Suprapubic skin (tissue), 4 donors: Measurements from ENCODE around the gene GSTO1. TPM values are rescaled to one million over a fixed set of nuclear protein-coding genes. Genes with fewer than 3 reads are reported as not detected.

Experiments
- DNase-seq, 2 donors: peaks; one replicate each; pipeline ENCODE4 v3.0.0-alpha.2; 2019; ENCODE audit warnings: low spot score in 2 of 2
- H3K27ac ChIP-seq: fragments of 200-600 bp; sonication (generic); one replicate; pipeline ENCODE4 v1.5.1; 2019
- H3K27me3 ChIP-seq: fragments of 200-600 bp; sonication (generic); one replicate; pipeline ENCODE4 v1.5.1; 2019
- H3K36me3 ChIP-seq: fragments of 200-600 bp; sonication (generic); one replicate; pipeline ENCODE4 v1.5.1; 2019
- H3K4me1 ChIP-seq: fragments of 200-600 bp; sonication (generic); one replicate; pipeline ENCODE4 v1.5.1; 2019
- H3K4me3 ChIP-seq: fragments of 200-600 bp; sonication (generic); one replicate; pipeline ENCODE4 v1.5.1; 2019; ENCODE audit warnings: mild to moderate bottlenecking
- H3K9me3 ChIP-seq: fragments of 200-600 bp; sonication (generic); one replicate; pipeline ENCODE4 v1.5.1; 2019
- CTCF ChIP-seq, 2 donors: fragments of 200-600 bp in 1 of 2; fragments of 450-650 bp in 1 of 2; sonication (generic) in 1 of 2; IDR thresholded peaks; one replicate each; pipeline ENCODE4 v1.5.1; 2016 to 2019; ENCODE audit warnings: antibody characterized with exemption in 2 of 2, mild to moderate bottlenecking in 1 of 2, moderate library complexity in 1 of 2
- EP300 ChIP-seq: sonication (generic); formaldehyde crosslinking; IDR thresholded peaks from one replicate; pipeline ENCODE4 v1.6.1; 2017; ENCODE audit warnings: antibody characterized with exemption
- POLR2A ChIP-seq, 2 donors: fragments of 450-650 bp; IDR thresholded peaks; one replicate each; pipeline ENCODE4 v1.6.1; 2017; ENCODE audit warnings: antibody characterized with exemption in 2 of 2, mild to moderate bottlenecking in 2 of 2, moderate library complexity in 2 of 2
- POLR2AphosphoS5 ChIP-seq, 3 donors: sonication (generic); formaldehyde crosslinking; IDR thresholded peaks; one replicate each; pipeline ENCODE4 v1.6.1; 2017; ENCODE audit warnings: antibody characterized with exemption in 3 of 3
- WGBS: methylation state at CpG from one replicate; pipeline ENCODE4 v1.1.5; 2018; 5-methylcytosine and 5-hydroxymethylcytosine counted together
- total RNA-seq, 4 donors: library from RNA; depleted of rRNA; stranded (reverse); fragments of >200 nt; gene quantifications; one replicate each; pipeline ENCODE4 v1.1.0, GENCODE V29; 2016

The GSTO1 gene
- total RNA-seq, 4 donors from 2014 or later, result 38.2 to 61.4 (median 56.7) TPM

- WGBS, result 65% methylated on average over 1 of the region's 1 CpG
Observed at GRCh38 chr10:104250371-104250770, 4.3 kb upstream of the GSTO1 start.

DNA sequence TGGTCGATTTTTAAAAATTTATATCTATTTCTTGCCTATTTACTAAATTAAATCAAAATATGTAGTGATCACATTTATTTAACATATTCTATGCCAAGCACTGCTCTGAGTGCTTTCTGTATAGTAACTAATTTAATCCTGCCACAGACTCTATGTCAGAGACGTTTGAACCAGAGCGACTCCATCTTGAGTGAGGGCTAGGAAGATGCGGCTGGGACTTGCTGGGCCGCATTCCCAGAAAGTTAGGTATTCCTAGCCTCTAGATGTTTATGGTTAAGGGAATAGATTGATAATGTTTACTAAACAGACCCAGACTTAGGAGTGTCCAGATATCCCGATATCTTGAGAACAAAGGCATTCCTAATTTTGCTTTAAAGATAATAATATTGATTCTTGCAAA, 3.2 kb upstream of the GSTO1 start:
- no peak for TF ChIP-seq POLR2A (IDR thresholded peaks at IDR 0.05)
- no peak for TF ChIP-seq EP300
- TF ChIP-seq POLR2AphosphoS5 (IDR thresholded peaks at IDR 0.05), result no peak
- TF ChIP-seq CTCF (IDR thresholded peaks at IDR 0.05), result no peak

More at GRCh38 chr10:104250371-104250770, 4.3 kb upstream of the GSTO1 start:
- TF ChIP-seq CTCF (IDR thresholded peaks at IDR 0.05) (no peak), EP300 (no peak), POLR2A (IDR thresholded peaks at IDR 0.05) (no peak), POLR2AphosphoS5 (IDR thresholded peaks at IDR 0.05) (no peak)
- H3K4me3 ChIP-seq, result no peak overlapping the region
- DNase-seq, result no peak
- no peak overlapping the region for H3K27ac ChIP-seq
- H3K4me1 ChIP-seq, result no peaks in the 10 kb centered on the region
- H3K27me3 ChIP-seq, result no peaks in the 10 kb centered on the region
- H3K36me3 ChIP-seq, result no peaks in the 10 kb centered on the region
- no peaks in the 10 kb centered on the region for H3K9me3 ChIP-seq

GRCh38 chr10:104252368-104252767, 2.3 kb upstream of the GSTO1 start:
- Histone ChIP-seq H3K27ac (no peak overlapping the region), H3K4me1 (peaks cover 19% of the 10 kb centered on the region), H3K4me3 (no peak overlapping the region), H3K9me3 (no peaks in the 10 kb centered on the region), H3K27me3 (no peaks in the 10 kb centered on the region), H3K36me3 (no peaks in the 10 kb centered on the region)
- DNase-seq, result no peak
- TF ChIP-seq CTCF (IDR thresholded peaks at IDR 0.05) (no peak), POLR2AphosphoS5 (IDR thresholded peaks at IDR 0.05) (no peak), EP300 (no peak), POLR2A (IDR thresholded peaks at IDR 0.05) (no peak)

More for the DNA sequence above, 3.2 kb upstream of the GSTO1 start:
- Histone ChIP-seq H3K4me3 (no peak overlapping the region), H3K36me3 (no peaks in the 10 kb centered on the region), H3K27ac (no peak overlapping the region), H3K9me3 (no peaks in the 10 kb centered on the region), H3K27me3 (no peaks in the 10 kb centered on the region), H3K4me1 (peaks cover 10% of the 10 kb centered on the region)
- DNase-seq, result no peak
- WGBS, result 90% methylated on average over 6 of the region's 6 CpGs

DNA sequence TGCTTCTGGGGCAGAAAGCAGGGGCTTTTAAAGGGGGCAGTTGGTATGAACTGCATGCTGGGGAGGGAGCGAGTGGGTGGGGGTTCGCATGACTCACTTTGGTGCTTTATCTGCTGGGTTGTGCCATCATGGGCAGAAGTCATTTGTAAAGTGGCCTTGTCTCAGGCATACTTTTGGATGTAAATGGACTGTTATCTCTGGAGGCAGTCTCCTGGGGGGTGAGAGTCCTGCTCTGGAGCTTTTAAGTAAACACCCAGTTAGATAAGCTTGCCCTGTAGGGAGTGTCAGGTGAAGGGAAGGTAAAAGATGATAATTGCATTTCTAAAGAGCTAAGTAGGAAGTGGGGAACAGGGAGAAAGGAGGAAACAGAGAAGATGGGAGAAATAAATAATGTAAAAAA, 1.6 kb upstream of the GSTO1 start:
- no peak for TF ChIP-seq EP300
- no peak for TF ChIP-seq POLR2AphosphoS5 (IDR thresholded peaks at IDR 0.05)
- TF ChIP-seq CTCF (IDR thresholded peaks at IDR 0.05), result no peak
- TF ChIP-seq POLR2A (IDR thresholded peaks at IDR 0.05), result no peak
- 88% methylated on average over 2 of the region's 2 CpGs for WGBS
- peaks cover 27% of the 10 kb centered on the region for H3K4me1 ChIP-seq
- H3K27ac ChIP-seq, result no peak overlapping the region
- no peak for DNase-seq
- peaks cover 2% of the 10 kb centered on the region for H3K36me3 ChIP-seq
- H3K27me3 ChIP-seq, result no peaks in the 10 kb centered on the region
- no peaks in the 10 kb centered on the region for H3K9me3 ChIP-seq
- H3K4me3 ChIP-seq, result no peak overlapping the region

DNA sequence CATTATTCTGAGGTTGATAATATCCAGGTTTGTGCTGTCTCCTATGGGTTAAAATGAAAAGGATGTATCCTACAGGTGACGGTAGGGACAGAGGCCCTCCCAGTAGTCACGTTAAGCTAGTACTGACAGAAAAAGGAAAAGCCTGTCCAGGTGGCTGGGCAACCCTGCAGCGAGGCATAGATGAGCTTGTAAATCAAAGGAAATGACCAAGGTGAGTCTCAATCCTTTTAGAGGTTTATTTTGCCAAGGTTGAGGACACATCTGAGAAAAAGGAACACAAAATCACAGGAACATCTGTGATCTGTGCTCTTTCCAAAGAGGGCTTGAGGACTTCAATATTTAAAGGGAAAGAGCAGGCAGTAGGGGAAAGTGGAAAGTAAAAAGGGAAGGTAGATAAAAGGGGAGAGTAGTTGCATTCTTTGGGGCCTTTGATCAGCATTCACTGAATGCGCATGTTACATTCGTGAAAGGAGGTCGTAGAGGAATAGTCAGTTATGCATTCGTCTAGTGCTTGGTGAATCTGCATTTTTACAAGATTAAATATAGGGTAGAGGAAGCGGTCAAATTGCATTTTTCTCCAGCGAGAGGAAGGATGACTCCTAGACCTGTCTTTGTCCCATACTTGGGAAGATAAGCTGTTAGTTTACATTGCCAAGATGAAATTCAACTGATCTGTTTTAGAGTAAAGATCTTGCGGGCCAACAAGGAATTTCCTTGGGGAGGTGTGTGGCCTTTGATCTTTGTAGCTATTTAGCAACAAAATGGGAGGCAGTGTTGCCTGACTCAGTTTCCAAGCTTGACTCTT, 884 bp upstream of the GSTO1 start:
- Histone ChIP-seq H3K36me3 (peaks cover 7% of the 10 kb centered on the region), H3K27ac (peak overlapping the region; percentile 98), H3K27me3 (no peaks in the 10 kb centered on the region), H3K4me1 (peaks cover 31% of the 10 kb centered on the region), H3K9me3 (no peaks in the 10 kb centered on the region), H3K4me3 (peak overlapping the region; percentile 96)
- 80% methylated on average over 10 of the region's 10 CpGs for WGBS
- no peak for DNase-seq
- no peak for TF ChIP-seq EP300
- TF ChIP-seq POLR2A (IDR thresholded peaks at IDR 0.05), result no peak
- TF ChIP-seq POLR2AphosphoS5 (IDR thresholded peaks at IDR 0.05), result no peak
- no peak for TF ChIP-seq CTCF (IDR thresholded peaks at IDR 0.05)
